Fibroblast of skin of back (primary cell): ENCODE measurements around the gene CDK10.
"Not testable (repeated sequence)": the region's sequence is repeated elsewhere in the genome, so short reads cannot be mapped to it uniquely, and the experiment has no call there.

ENCODE experiments used
- DNase-seq: peaks from one replicate; pipeline ENCODE4 v3.0.0-alpha.2; 2013

The CDK10 gene

GRCh38 chr16:89667633-89668032 lies 18.9 kb upstream of the CDK10 start:
- no peak for DNase-seq

DNA sequence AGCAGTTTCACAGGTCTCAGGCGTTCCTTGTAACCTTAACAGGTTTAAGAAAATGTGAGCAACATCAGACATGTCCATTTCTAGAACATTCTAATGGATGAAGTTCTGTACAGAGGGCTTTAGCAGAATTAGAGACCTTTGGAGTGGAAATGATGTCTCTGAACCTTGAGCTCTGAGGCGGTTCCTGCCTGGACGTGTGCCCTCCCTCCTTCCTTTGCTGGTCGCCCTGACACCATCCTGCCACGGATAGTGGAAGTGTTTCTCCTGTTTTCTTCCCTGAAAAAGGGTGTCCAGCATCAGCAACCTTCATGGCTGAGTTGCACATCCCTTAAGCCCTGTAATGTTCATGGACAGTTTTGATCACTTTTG lies 17.7 kb upstream of the CDK10 start:
- DNase-seq: no peak

- DNase-seq: no peak
Measured at GRCh38 chr16:89669755-89670154, 16.7 kb upstream of the CDK10 start.

- DNase-seq: no peak
Measured at GRCh38 chr16:89670496-89671431, 15.7 kb upstream of the CDK10 start.

DNA sequence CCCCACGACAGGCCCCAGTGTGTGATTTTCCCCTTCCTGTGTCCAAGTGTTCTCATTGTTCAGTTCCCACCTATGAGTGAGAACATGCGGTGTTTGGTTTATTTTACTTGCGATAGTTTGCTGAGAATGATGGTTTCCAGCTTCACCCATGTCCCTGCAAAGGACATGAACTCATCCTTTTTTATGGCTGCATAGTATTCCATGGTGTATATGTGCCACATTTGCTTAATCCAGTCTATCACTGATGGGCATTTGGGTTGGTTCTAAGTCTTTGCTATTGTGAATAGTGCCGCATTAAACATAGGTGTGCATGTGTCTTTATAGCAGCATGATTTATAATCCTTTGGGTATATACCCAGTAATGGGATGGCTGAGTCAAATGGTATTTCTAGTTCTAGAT lies 14.9 kb upstream of the CDK10 start:
- DNase-seq: not testable (repeated sequence)

DNA sequence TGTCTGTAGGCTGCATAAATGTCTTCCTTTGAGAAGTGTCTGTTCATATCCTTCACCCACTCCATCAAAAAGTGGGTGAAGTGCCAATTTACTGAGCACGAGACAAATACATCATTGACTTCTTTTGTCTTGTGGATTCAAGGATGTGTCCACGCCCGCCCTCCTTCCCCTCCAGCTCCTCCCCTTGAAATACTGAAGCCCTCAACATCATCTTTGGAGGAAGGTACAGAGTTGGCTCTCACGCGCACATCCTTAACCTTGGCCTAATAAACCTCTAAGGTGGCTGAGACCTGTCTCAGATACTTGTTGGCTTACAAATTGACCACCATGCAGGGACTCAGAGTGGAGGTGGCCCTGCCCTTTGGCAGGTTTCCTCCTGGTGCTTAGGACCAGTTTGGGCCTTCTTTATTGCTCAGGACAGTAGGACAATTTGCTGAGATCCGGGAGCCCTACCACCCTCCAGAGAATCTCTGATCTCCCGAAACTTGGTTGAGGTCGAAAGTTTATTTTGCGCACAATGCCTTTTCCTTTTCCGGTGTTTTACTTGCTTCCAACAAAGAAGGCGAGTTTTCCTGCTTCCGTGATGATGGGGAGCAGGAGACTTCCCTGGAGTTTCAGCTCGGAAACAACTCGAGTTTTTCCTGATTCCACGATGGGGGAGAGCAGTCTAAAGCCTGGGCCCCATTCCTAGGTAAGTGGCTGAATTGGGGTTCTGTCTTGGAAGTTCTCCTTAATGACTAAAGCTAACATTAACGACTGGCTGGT lies 14.1 kb upstream of the CDK10 start:
- no peak for DNase-seq

GRCh38 chr16:89678258-89678657 lies 8.2 kb upstream of the CDK10 start:
- no peak for DNase-seq

GRCh38 chr16:89685916-89686315 lies 573 bp upstream of the CDK10 start:
- no peak for DNase-seq

- peak; percentile 66 for DNase-seq
Measured at GRCh38 chr16:89687092-89687940, 827 bp downstream of the CDK10 start.

DNA sequence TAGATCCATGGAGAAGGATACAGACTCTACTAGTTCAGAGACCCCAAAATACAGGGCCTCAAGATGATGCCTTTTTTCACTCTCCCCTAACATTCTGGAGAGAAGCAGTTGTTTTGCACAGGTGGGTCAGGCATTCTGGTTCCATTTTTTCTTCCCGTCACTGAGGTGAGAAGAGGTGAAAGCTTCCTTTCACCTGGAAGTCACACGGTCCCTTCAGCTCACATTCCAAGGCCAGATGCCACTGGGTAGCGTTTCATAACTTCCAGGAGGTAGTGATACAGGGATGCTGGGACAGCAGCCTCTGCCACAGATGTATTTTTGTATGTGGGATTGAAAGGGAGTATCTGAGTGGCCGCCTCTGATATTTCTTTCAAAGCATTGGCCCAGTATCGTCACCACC lies 1.9 kb downstream of the CDK10 start:
- no peak for DNase-seq

GRCh38 chr16:89689142-89689541 lies 2.7 kb downstream of the CDK10 start:
- DNase-seq: no peak

DNA sequence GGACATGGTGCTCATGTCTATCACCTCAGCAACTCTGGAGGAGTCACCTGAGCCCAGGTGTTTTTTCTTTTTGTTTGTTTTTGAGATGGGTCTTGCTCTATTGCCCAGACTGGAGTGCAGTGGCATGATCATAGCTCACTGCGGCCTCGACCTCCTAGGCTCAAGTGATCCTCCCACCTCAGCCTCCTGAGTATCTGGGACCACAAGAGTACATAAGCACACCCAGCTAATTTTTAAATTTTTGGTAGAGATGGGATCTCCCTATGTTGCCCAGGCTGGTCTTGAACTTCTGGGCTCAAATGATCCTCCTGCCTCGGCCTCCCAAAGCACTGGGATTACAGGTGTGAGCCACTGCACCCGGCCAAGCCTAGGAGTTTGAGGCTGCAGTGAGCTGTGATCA lies 3.1 kb downstream of the CDK10 start:
- not testable (repeated sequence) for DNase-seq

GRCh38 chr16:89690392-89690901 lies 4.0 kb downstream of the CDK10 start:
- no peak for DNase-seq

GRCh38 chr16:89691231-89691985 lies 4.9 kb downstream of the CDK10 start:
- DNase-seq: no peak

GRCh38 chr16:89691986-89692569 lies 5.6 kb downstream of the CDK10 start:
- DNase-seq: no peak

- no peak for DNase-seq
Measured at GRCh38 chr16:89693289-89693731, 6.8 kb downstream of the CDK10 start.

DNA sequence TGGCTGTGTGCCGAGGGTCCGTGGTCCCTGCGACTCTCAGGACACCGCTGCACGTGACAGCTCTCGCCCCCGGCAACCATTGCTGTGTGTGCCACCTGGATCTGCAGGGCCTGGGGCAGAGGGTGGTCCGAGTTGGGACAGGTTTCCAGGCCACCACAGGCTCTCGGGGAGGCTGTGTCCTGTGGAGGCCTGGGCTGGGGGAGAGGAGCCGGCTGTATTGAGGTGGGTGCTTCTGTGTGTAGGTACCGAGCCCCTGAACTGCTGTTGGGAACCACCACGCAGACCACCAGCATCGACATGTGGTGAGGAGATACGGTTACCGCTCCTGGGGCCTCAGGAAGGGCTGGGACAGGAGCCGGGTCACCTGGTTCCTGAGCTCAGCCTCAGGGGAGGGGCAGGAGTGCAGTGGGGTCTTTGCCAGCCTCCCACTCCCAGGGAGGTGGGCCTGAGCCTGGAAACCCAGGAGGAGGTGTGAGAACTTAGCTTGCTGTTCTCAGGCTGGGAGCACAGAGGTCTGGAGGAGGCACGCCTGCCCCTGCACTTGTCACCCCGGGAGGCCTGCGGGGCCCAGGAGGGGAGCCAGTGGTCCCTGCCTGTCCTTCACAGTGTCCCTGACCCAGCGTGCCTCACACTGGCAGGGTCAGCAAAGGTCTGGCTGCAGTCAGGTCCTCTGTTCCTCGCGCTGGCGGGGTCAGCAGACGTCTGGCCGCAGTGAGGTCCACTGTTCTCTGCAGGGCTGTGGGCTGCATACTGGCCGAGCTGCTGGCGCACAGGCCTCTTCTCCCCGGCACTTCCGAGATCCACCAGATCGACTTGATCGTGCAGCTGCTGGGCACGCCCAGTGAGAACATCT lies 7.7 kb downstream of the CDK10 start:
- no peak for DNase-seq

DNA sequence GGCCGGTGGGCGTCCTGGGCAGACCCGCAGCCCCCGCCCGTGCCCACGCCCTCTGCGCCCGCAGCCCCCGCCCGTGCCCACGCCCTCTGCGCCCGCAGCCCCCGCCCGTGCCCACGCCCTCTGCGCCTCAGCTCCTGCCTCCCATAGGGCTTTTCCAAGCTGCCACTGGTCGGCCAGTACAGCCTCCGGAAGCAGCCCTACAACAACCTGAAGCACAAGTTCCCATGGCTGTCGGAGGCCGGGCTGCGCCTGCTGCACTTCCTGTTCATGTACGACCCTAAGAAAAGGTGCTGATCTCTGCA lies 8.2 kb downstream of the CDK10 start:
- DNase-seq: not testable (repeated sequence)

DNA sequence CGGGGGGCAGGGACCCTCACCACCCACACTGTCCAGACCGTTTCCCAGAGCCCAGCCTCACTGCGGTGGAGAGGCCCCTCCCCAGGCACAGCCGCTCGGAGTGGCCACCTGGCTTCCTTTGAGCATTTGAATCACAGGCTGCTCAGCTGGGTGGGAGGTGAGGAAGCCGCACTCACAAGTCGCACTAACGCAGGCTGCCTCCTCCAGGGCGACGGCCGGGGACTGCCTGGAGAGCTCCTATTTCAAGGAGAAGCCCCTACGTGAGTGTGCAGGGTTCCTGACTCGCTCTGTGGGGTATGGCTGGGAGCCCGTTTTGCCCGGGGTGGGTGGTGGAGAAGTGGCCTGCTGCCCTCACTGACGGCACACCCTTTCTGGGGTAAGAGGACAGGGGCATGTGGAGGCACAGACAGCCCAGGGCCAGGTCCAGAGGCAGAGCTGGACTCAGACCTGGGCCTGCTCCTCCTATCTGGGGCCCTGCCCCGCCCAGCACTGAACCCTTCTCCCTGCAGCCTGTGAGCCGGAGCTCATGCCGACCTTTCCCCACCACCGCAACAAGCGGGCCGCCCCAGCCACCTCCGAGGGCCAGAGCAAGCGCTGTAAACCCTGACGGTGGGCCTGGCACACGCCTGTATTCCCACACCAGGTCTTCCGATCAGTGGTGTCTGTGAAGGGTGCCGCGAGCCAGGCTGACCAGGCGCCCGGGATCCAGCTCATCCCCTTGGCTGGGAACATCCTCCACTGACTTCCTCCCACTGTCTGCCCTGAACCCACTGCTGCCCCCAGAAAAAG lies 8.8 kb downstream of the CDK10 start:
- DNase-seq: no peak
